HL-60/S4 treated with retinoic acid at 250 ng/mL for 4 days and 3 days (cell line): ENCODE measurements around the gene PITPNM3.

Source experiments
- in situ Hi-C: fragments of 300-500 bp; cut with MboI; formaldehyde crosslinking; loops from 2 replicates; pipeline ENCODE4 v1.7.0; 2022; ENCODE audit warnings: low sequenced_read_pairs

Gene PITPNM3

GRCh38 chr17:6465206-6466003 is 91.0 kb downstream of the PITPNM3 start:
- in situ Hi-C loops = loop anchor here (25.0 kb wide), 1 partner anchor 547 kb away; the partner anchor contains the start of genes BCL6B and RNASEK

- in situ Hi-C loops = loop anchor here (25.0 kb wide), 1 partner anchor 548 kb away; the partner anchor contains the start of genes BCL6B and RNASEK
Observed at GRCh38 chr17:6464446-6465041, 91.8 kb downstream of the PITPNM3 start.

- in situ Hi-C loops = loop anchor here (25.0 kb wide), 1 partner anchor 548 kb away; the partner anchor contains the start of genes BCL6B and RNASEK
Observed at GRCh38 chr17:6463616-6464445, 92.5 kb downstream of the PITPNM3 start.

GRCh38 chr17:6462692-6463091 is 93.7 kb downstream of the PITPNM3 start:
- in situ Hi-C loops = loop anchor here (25.0 kb wide), 1 partner anchor 550 kb away; the partner anchor contains the start of genes BCL6B and RNASEK

- in situ Hi-C loops = loop anchor here (25.0 kb wide), 1 partner anchor 550 kb away; the partner anchor contains the start of genes BCL6B and RNASEK
Observed at GRCh38 chr17:6461792-6462524, 94.4 kb downstream of the PITPNM3 start.

GRCh38 chr17:6461246-6461645 is 95.1 kb downstream of the PITPNM3 start:
- in situ Hi-C loops = loop anchor here (25.0 kb wide), 1 partner anchor 551 kb away; the partner anchor contains the start of genes BCL6B and RNASEK

- in situ Hi-C loops = loop anchor here (25.0 kb wide), 1 partner anchor 552 kb away; the partner anchor contains the start of genes BCL6B and RNASEK
Observed at GRCh38 chr17:6460531-6461161, 95.7 kb downstream of the PITPNM3 start.

GRCh38 chr17:6458460-6458950 is 97.8 kb downstream of the PITPNM3 start:
- in situ Hi-C loops = loop anchor here (25.0 kb wide), 1 partner anchor 554 kb away; the partner anchor contains the start of genes BCL6B and RNASEK

GRCh38 chr17:6457688-6458459 is 98.5 kb downstream of the PITPNM3 start:
- in situ Hi-C loops = loop anchor here (25.0 kb wide), 1 partner anchor 554 kb away; the partner anchor contains the start of genes BCL6B and RNASEK

GRCh38 chr17:6456914-6457687 is 99.3 kb downstream of the PITPNM3 start:
- in situ Hi-C loops = loop anchor here (25.0 kb wide), 1 partner anchor 555 kb away; the partner anchor contains the start of genes BCL6B and RNASEK

GRCh38 chr17:6456321-6456720 is 100.0 kb downstream of the PITPNM3 start:
- in situ Hi-C loops = loop anchor here (25.0 kb wide), 1 partner anchor 556 kb away; the partner anchor contains the start of genes BCL6B and RNASEK

- in situ Hi-C loops = loop anchor here (25.0 kb wide), 1 partner anchor 557 kb away; the partner anchor contains the start of genes BCL6B and RNASEK
Observed at GRCh38 chr17:6455321-6455705, 101.0 kb downstream of the PITPNM3 start.

GRCh38 chr17:6454495-6455320 is 101.6 kb downstream of the PITPNM3 start:
- in situ Hi-C loops = loop anchor here (25.0 kb wide), 1 partner anchor 558 kb away; the partner anchor contains the start of genes BCL6B and RNASEK

GRCh38 chr17:6453279-6454024 is 102.9 kb downstream of the PITPNM3 start:
- in situ Hi-C loops = loop anchor here (25.0 kb wide), 1 partner anchor 559 kb away; the partner anchor contains the start of genes BCL6B and RNASEK

- in situ Hi-C loops = loop anchor here (25.0 kb wide), 1 partner anchor 560 kb away; the partner anchor contains the start of genes BCL6B and RNASEK
Observed at GRCh38 chr17:6452471-6453266, 103.7 kb downstream of the PITPNM3 start.
